HCT116 (cell line): ENCODE data around the gene OR4M1. TPM values are rescaled to one million over a fixed set of nuclear protein-coding genes. Genes with fewer than 3 reads are reported as not detected.
"Not testable (repeated sequence)": the region's sequence is repeated elsewhere in the genome, so short reads cannot be mapped to it uniquely, and the experiment has no call there.

Experiments
- ATAC-seq: fragments of 200-7000 bp; cut with Tn5 transposase; 2 replicates; pipeline ENCODE4 v1.9.1; 2020; ENCODE audit warnings: mild to moderate bottlenecking, moderate library complexity
- Bru-seq: library from RNA; stranded (reverse); fragments of 400-500 nt; gene quantifications from one replicate; lab custom pipeline; 2021; lab: Mats Ljungman, UMichigan
- BruChase-seq, 2 experiments: library from RNA; stranded (reverse); fragments of 400-500 nt; gene quantifications; one replicate each; lab custom pipeline; 2021; lab: Mats Ljungman, UMichigan
- BruUV-seq: library from RNA; stranded (reverse); fragments of 400-500 nt; replicated peaks from 2 replicates; lab custom pipeline; 2021; lab: Mats Ljungman, UMichigan
- CTCF ChIA-PET: fragments of 300-600 bp; sonication (Branson Sonifier 250); formaldehyde crosslinking; loops from one replicate; lab custom pipeline; 2021; ENCODE audit warnings: antibody characterized with exemption; lab: Charles Lee
- POLR2A ChIA-PET: fragments of 300-600, 350-600 bp; sonication (Branson Sonifier 250); formaldehyde crosslinking; loops from one replicate; lab custom pipeline; 2021; ENCODE audit warnings: antibody characterized with exemption; lab: Charles Lee
- RAD21 ChIA-PET, 2 experiments: fragments of 300-600 bp; sonication (Branson Sonifier 250); formaldehyde crosslinking; loops; one replicate each; lab custom pipeline; 2023; ENCODE audit warnings: low total read pairs in 2 of 2; ENCODE audit not compliant: uncharacterized antibody in 2 of 2, unreplicated experiment in 2 of 2, low non-redundant PET in 1 of 2; lab: Charles Lee
- DNase-seq: peaks from one replicate; pipeline ENCODE4 v3.0.0-alpha.2; 2010; ENCODE audit warnings: low read depth, low spot score
- H2AFZ ChIP-seq: fragments of 200-600 bp; shearing (Covaris generic), sonication (generic); 2 replicates; pipeline ENCODE4 v1.6.1; 2017; ENCODE audit warnings: low read depth, mixed run types, mixed read lengths, antibody characterized with exemption, low read length; ENCODE audit not compliant: poor library complexity, severe bottlenecking
- H3K27ac ChIP-seq: 2 replicates; pipeline ENCODE4 v1.5.1; 2012; ENCODE audit warnings: low read depth, low read length
- H3K27me3 ChIP-seq: fragments of 200-600 bp; sonication (generic); 2 replicates; pipeline ENCODE4 v1.6.1; 2016; ENCODE audit warnings: mixed run types, low read length, mixed read lengths; ENCODE audit not compliant: insufficient read depth
- H3K36me3 ChIP-seq, 2 experiments: fragments of 200-500 bp in 1 of 2; fragments of 200-600 bp in 1 of 2; sonication (Bioruptor generic) in 1 of 2; sonication (generic) in 1 of 2; 2 replicates each; pipeline versions ENCODE4 v1.5.1 to v1.6.1; 2014 to 2016; ENCODE audit warnings: low read length in 2 of 2, inconsistent platforms in 1 of 2, mixed read lengths in 1 of 2, mixed run types in 1 of 2; ENCODE audit not compliant: insufficient read depth in 2 of 2, control insufficient read depth in 1 of 2
- H3K4me1 ChIP-seq, 2 experiments: fragments of 200-600 bp in 1 of 2; sonication (generic) in 1 of 2; 2 replicates each; pipeline versions ENCODE4 v1.5.1 to v1.6.1; 2012 to 2017; ENCODE audit warnings: low read length in 2 of 2, inconsistent platforms in 1 of 2, mild to moderate bottlenecking in 1 of 2, mixed read lengths in 1 of 2, mixed run types in 1 of 2, moderate library complexity in 1 of 2; ENCODE audit not compliant: insufficient read depth in 2 of 2, control insufficient read depth in 1 of 2
- H3K4me2 ChIP-seq: fragments of 200-600 bp; sonication (generic); 2 replicates; pipeline ENCODE4 v1.6.1; 2017; ENCODE audit warnings: mixed run types, low read length, mixed read lengths
- H3K4me3 ChIP-seq, 2 experiments: fragments of 200-600 bp in 1 of 2; sonication (generic) in 1 of 2; replicated peaks in 1 of 2; 2 replicates each; pipeline ENCODE4 v1.5.1; 2011 to 2016; ENCODE audit warnings: low read length in 2 of 2, control low read depth in 1 of 2, low read depth in 1 of 2, mild to moderate bottlenecking in 1 of 2, mixed read lengths in 1 of 2, mixed run types in 1 of 2
- H3K79me2 ChIP-seq: fragments of 200-600 bp; sonication (generic); 2 replicates; pipeline ENCODE4 v1.6.1; 2017; ENCODE audit warnings: mild to moderate bottlenecking, mixed run types, low read length, moderate library complexity, mixed read lengths; ENCODE audit not compliant: insufficient read depth
- H3K9ac ChIP-seq: fragments of 200-600 bp; sonication (generic); 2 replicates; pipeline ENCODE4 v1.6.1; 2016; ENCODE audit warnings: low read length, mixed read lengths
- H3K9me2 ChIP-seq: fragments of 200-600 bp; sonication (generic), shearing (Covaris generic); 2 replicates; pipeline ENCODE4 v1.6.1; 2017; ENCODE audit warnings: mixed run types, mild to moderate bottlenecking, moderate library complexity; ENCODE audit not compliant: insufficient read depth
- H3K9me3 ChIP-seq, 2 experiments: fragments of 200-500 bp in 1 of 2; fragments of 200-600 bp in 1 of 2; sonication (Bioruptor generic) in 1 of 2; sonication (generic) in 1 of 2; 2 replicates each; pipeline ENCODE4 v1.6.1; 2014 to 2017; ENCODE audit warnings: low read length in 2 of 2, mixed read lengths in 2 of 2, inconsistent platforms in 1 of 2, low read depth in 1 of 2, mild to moderate bottlenecking in 1 of 2, mixed run types in 1 of 2, moderate library complexity in 1 of 2; ENCODE audit not compliant: control insufficient read depth in 1 of 2, insufficient read depth in 1 of 2
- H4K20me1 ChIP-seq: fragments of 200-600 bp; sonication (generic), shearing (Covaris generic); 2 replicates; pipeline ENCODE4 v1.6.1; 2017; ENCODE audit warnings: mixed run types, mild to moderate bottlenecking, moderate library complexity; ENCODE audit not compliant: insufficient read depth
- ATF3 ChIP-seq: IDR thresholded peaks from 2 replicates; pipeline ENCODE4 v1.6.1; 2012
- CBX3 ChIP-seq: IDR thresholded peaks from 2 replicates; pipeline ENCODE4 v1.6.1; 2012; ENCODE audit warnings: low read depth
- CEBPB ChIP-seq: IDR thresholded peaks from 2 replicates; pipeline ENCODE4 v1.6.1; 2012; ENCODE audit warnings: low read depth
- CTCF ChIP-seq, 3 experiments: fragments of 200-600 bp in 1 of 3; sonication (generic) in 1 of 3; IDR thresholded peaks in 2 of 3; conservative IDR thresholded peaks in 1 of 3; 2 replicates each; pipeline ENCODE4 v1.5.1; 2012 to 2017; ENCODE audit warnings: low read depth in 2 of 3, low read length in 2 of 3, antibody characterized with exemption in 1 of 3, borderline replicate concordance in 1 of 3, control low read depth in 1 of 3, mild to moderate bottlenecking in 1 of 3, mixed read lengths in 1 of 3, mixed run types in 1 of 3, moderate library complexity in 1 of 3; ENCODE audit not compliant: insufficient read depth in 1 of 3
- EGR1 ChIP-seq: IDR thresholded peaks from 2 replicates; pipeline ENCODE4 v1.6.1; 2012; ENCODE audit warnings: low read depth
- ELF1 ChIP-seq: IDR thresholded peaks from 2 replicates; pipeline ENCODE4 v1.6.1; 2012; ENCODE audit warnings: low read depth, borderline replicate concordance
- EZH2 ChIP-seq: fragments of 200-600 bp; sonication (generic); IDR thresholded peaks from 2 replicates; pipeline ENCODE4 v1.6.1; 2017; ENCODE audit warnings: antibody characterized with exemption, mixed run types
- FOSL1 ChIP-seq: IDR thresholded peaks from 2 replicates; pipeline ENCODE4 v1.6.1; 2012; ENCODE audit warnings: low read depth
- JUND ChIP-seq: IDR thresholded peaks from 2 replicates; pipeline ENCODE4 v1.6.1; 2012
- MAX ChIP-seq: IDR thresholded peaks from 2 replicates; pipeline ENCODE4 v1.6.1; 2012
- POLR2A ChIP-seq: IDR thresholded peaks from 2 replicates; pipeline ENCODE4 v1.7.0; 2011; ENCODE audit warnings: borderline replicate concordance; ENCODE audit not compliant: insufficient read depth, insufficient read length; ENCODE audit errors: extremely low read depth
- RAD21 ChIP-seq: IDR thresholded peaks from 2 replicates; pipeline ENCODE4 v1.6.1; 2012; ENCODE audit warnings: low read depth, mild to moderate bottlenecking
- SIN3A ChIP-seq: IDR thresholded peaks from 2 replicates; pipeline ENCODE4 v1.6.1; 2012; ENCODE audit warnings: low read depth
- SP1 ChIP-seq: IDR thresholded peaks from 2 replicates; pipeline ENCODE4 v1.6.1; 2012; ENCODE audit warnings: low read depth
- TCF7L2 ChIP-seq: IDR thresholded peaks from 2 replicates; pipeline ENCODE4 v1.7.0; 2011; ENCODE audit warnings: borderline replicate concordance, inconsistent platforms; ENCODE audit not compliant: insufficient read depth, insufficient read length; ENCODE audit errors: extremely low read depth
- YY1 ChIP-seq: IDR thresholded peaks from 2 replicates; pipeline ENCODE4 v1.6.1; 2011; ENCODE audit warnings: low read length, low read depth, moderate library complexity, mild to moderate bottlenecking; ENCODE audit not compliant: insufficient replicate concordance; ENCODE audit errors: extremely low read depth
- intact Hi-C: fragments of 100-400 bp; cut with micrococcal nuclease; formaldehyde crosslinking; loops from 2 replicates; pipeline ENCODE4 v1.10.0; 2022
- long read RNA-seq: library from polyadenylated mRNA; unstranded; transcript quantifications from one replicate; pipeline ENCODE4 v2.0.0, GENCODE V29; 2021; ENCODE audit not compliant: unreplicated experiment
- polyA plus RNA-seq: library from polyadenylated mRNA; unstranded; fragments of >200 nt; gene quantifications from 2 replicates; pipeline ENCODE4 v1.2.1, GENCODE V29; 2012; ENCODE audit warnings: missing spikeins
- total RNA-seq: library from RNA; stranded (reverse); gene quantifications from one replicate; pipeline ENCODE4 v1.2.1, GENCODE V29; 2021; ENCODE audit not compliant: unreplicated experiment

Gene OR4M1
- not detected for total RNA-seq
- polyA plus RNA-seq, result not detected in 2 replicates
- Bru-seq, nascent RNA, result not detected
- BruChase-seq, experiment 1, labeled RNA remaining after a 6-hour chase, result not detected
- BruChase-seq, experiment 2, labeled RNA remaining after a 2-hour chase, result not detected
- long read RNA-seq, result 0 reads

- H3K4me1 ChIP-seq, H3K4me2 ChIP-seq, H3K27me3 ChIP-seq, H3K4me3 ChIP-seq, POLR2A ChIA-PET, H3K36me3 ChIP-seq, H3K9ac ChIP-seq, intact Hi-C loops, RAD21 ChIA-PET, H2AFZ ChIP-seq, H3K9me2 ChIP-seq, H4K20me1 ChIP-seq, CTCF ChIA-PET, H3K27ac ChIP-seq, DNase-seq, BruUV-seq, ATAC-seq, H3K79me2 ChIP-seq: not testable (repeated sequence)
- H3K9me3 ChIP-seq, result peaks cover 10 to 31% of the 10 kb centered on the region in 2 experiments; a peak in 3 of 4 replicates
Measured at GRCh38 chr14:19773204-19773603, at the start of gene OR4M1. Gene OR4M1, plus strand, starts transcription at chr14:19773504. Its CDS starts 6,819 bp downstream, at chr14:19780323.

- no peaks in the 10 kb centered on the region for H3K36me3 ChIP-seq
- BruUV-seq, result no TSS peak
- no peak overlapping the region for H3K9ac ChIP-seq
- no peaks in the 10 kb centered on the region for H3K27me3 ChIP-seq
- RAD21 ChIA-PET, result no interaction called here
- intact Hi-C loops, result no loop called here
- ATAC-seq, result no peak
- no peaks in the 10 kb centered on the region for H4K20me1 ChIP-seq
- CTCF ChIA-PET, result no interaction called here
- H3K27ac ChIP-seq, result no peak overlapping the region
- H3K4me1 ChIP-seq, result no peaks in the 10 kb centered on the region
- peaks cover 32 to 38% of the 10 kb centered on the region in 2 experiments; a peak in 3 of 4 replicates for H3K9me3 ChIP-seq
- no peaks in the 10 kb centered on the region for H3K79me2 ChIP-seq
- H3K4me2 ChIP-seq, result no peak overlapping the region
- H3K4me3 ChIP-seq, result no peak overlapping the region
- DNase-seq, result no peak
- no peaks in the 10 kb centered on the region for H3K9me2 ChIP-seq
- H2AFZ ChIP-seq, result no peak overlapping the region
- POLR2A ChIA-PET, result no interaction called here
- TF ChIP-seq CTCF (IDR thresholded peaks at IDR 0.05 in 2 of 3, conservative IDR thresholded peaks at IDR 0.05 in 1 of 3; ENCODE audit: borderline replicate concordance in 1 of 3, insufficient read depth in 1 of 3, low read depth in 2 of 3, low read length in 2 of 3), result no peak
- no peak for TF ChIP-seq EZH2
- no peak for TF ChIP-seq POLR2A
- no peak for TF ChIP-seq SIN3A
- no peak for TF ChIP-seq TCF7L2
- TF ChIP-seq ATF3, result no peak
- TF ChIP-seq JUND, result no peak
- TF ChIP-seq MAX, result no peak
- TF ChIP-seq CBX3, result no peak
- TF ChIP-seq ELF1, result no peak
- no peak for TF ChIP-seq RAD21
- TF ChIP-seq YY1, result no peak
- no peak for TF ChIP-seq FOSL1
- TF ChIP-seq SP1, result no peak
- no peak for TF ChIP-seq EGR1
- no peak for TF ChIP-seq CEBPB
Measured at GRCh38 chr14:19729359-19729758, 43.9 kb upstream of the OR4M1 start.
